ENCODE measurements around the gene PRIMA1. TPM values are rescaled to one million over a fixed set of nuclear protein-coding genes. Genes with fewer than 3 reads are reported as not detected.

PRIMA1 gene
- total and polyA plus RNA-seq, 4 donors, result 0.22 to 0.78 (median 0.53) TPM

GRCh38 chr14:93727917-93728650 is 60.2 kb downstream of the PRIMA1 start:
- ATAC-seq (ENCODE audit: insufficient read depth, low FRiP score) (no peak), DNase-seq (no peak)
- Histone ChIP-seq H3K9ac (ENCODE audit: insufficient read depth in 1 of 2, low read length in 2 of 2) (no peak overlapping the region), H3K9me3 (ENCODE audit: control insufficient read depth in 4 of 4, insufficient read depth in 3 of 4, low read length in 3 of 4) (peaks cover 0 to 3% (median 0%) of the 10 kb centered on the region in 4 donors), H3K36me3 (ENCODE audit: control insufficient read depth in 4 of 4, insufficient read depth in 4 of 4, low read length in 4 of 4) (no peaks in the 10 kb centered on the region), H3K27ac (ENCODE audit: low read depth in 1 of 2, low read length in 1 of 2) (no peak overlapping the region), H3K4me1 (ENCODE audit: control insufficient read depth in 5 of 5, insufficient read depth in 5 of 5, low read length in 5 of 5) (no peaks in the 10 kb centered on the region), H3K4me3 (no peak overlapping the region), H3K27me3 (ENCODE audit: control insufficient read depth in 3 of 3, insufficient read depth in 3 of 3, low read length in 2 of 3) (no peaks in the 10 kb centered on the region)
- TF ChIP-seq, protein P1, sequence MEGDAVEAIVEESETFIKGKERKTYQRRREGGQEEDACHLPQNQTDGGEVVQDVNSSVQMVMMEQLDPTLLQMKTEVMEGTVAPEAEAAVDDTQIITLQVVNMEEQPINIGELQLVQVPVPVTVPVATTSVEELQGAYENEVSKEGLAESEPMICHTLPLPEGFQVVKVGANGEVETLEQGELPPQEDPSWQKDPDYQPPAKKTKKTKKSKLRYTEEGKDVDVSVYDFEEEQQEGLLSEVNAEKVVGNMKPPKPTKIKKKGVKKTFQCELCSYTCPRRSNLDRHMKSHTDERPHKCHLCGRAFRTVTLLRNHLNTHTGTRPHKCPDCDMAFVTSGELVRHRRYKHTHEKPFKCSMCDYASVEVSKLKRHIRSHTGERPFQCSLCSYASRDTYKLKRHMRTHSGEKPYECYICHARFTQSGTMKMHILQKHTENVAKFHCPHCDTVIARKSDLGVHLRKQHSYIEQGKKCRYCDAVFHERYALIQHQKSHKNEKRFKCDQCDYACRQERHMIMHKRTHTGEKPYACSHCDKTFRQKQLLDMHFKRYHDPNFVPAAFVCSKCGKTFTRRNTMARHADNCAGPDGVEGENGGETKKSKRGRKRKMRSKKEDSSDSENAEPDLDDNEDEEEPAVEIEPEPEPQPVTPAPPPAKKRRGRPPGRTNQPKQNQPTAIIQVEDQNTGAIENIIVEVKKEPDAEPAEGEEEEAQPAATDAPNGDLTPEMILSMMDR (IDR thresholded peaks at IDR 0.05; ENCODE audit: control extremely low read depth, extremely low read depth), result no peak
- WGBS, 2 donors, result 91 to 93% methylated on average over 19 of the region's 19 CpGs

GRCh38 chr14:93727039-93727740 is 61.1 kb downstream of the PRIMA1 start:
- ATAC-seq (ENCODE audit: insufficient read depth, low FRiP score) (no peak), DNase-seq (no peak)
- Histone ChIP-seq H3K9me3 (ENCODE audit: control insufficient read depth in 4 of 4, insufficient read depth in 3 of 4, low read length in 3 of 4) (peaks cover 0 to 3% (median 0%) of the 10 kb centered on the region in 4 donors), H3K36me3 (ENCODE audit: control insufficient read depth in 4 of 4, insufficient read depth in 4 of 4, low read length in 4 of 4) (no peaks in the 10 kb centered on the region), H3K4me1 (ENCODE audit: control insufficient read depth in 5 of 5, insufficient read depth in 5 of 5, low read length in 5 of 5) (no peaks in the 10 kb centered on the region), H3K4me3 (no peak overlapping the region), H3K27ac (ENCODE audit: low read depth in 1 of 2, low read length in 1 of 2) (no peak overlapping the region), H3K9ac (ENCODE audit: insufficient read depth in 1 of 2, low read length in 2 of 2) (no peak overlapping the region), H3K27me3 (ENCODE audit: control insufficient read depth in 3 of 3, insufficient read depth in 3 of 3, low read length in 2 of 3) (no peaks in the 10 kb centered on the region)
- 80 to 89% methylated on average over 23 of the region's 23 CpGs for WGBS, 2 donors
- TF ChIP-seq, protein P1 (IDR thresholded peaks at IDR 0.05; ENCODE audit: control extremely low read depth, extremely low read depth), result no peak

- WGBS, 2 donors, result 90 to 91% methylated on average over 9 of the region's 9 CpGs
- no peak overlapping the region for H3K9ac ChIP-seq (ENCODE audit: insufficient read depth in 1 of 2, low read length in 2 of 2)
- ATAC-seq (ENCODE audit: insufficient read depth, low FRiP score), result no peak
- H3K27me3 ChIP-seq (ENCODE audit: control insufficient read depth in 3 of 3, insufficient read depth in 3 of 3, low read length in 2 of 3), result no peaks in the 10 kb centered on the region
- no peak overlapping the region for H3K27ac ChIP-seq (ENCODE audit: low read depth in 1 of 2, low read length in 1 of 2)
- no peaks in the 10 kb centered on the region for H3K4me1 ChIP-seq (ENCODE audit: control insufficient read depth in 5 of 5, insufficient read depth in 5 of 5, low read length in 5 of 5)
- DNase-seq, result no peak
- H3K36me3 ChIP-seq (ENCODE audit: control insufficient read depth in 4 of 4, insufficient read depth in 4 of 4, low read length in 4 of 4), result no peaks in the 10 kb centered on the region
- H3K4me3 ChIP-seq, result no peak overlapping the region
- H3K9me3 ChIP-seq (ENCODE audit: control insufficient read depth in 4 of 4, insufficient read depth in 3 of 4, low read length in 3 of 4), result peaks cover 0 to 3% (median 0%) of the 10 kb centered on the region in 4 donors
- TF ChIP-seq, protein P1 (IDR thresholded peaks at IDR 0.05; ENCODE audit: control extremely low read depth, extremely low read depth), result no peak
Measured at GRCh38 chr14:93725993-93726392, 62.3 kb downstream of the PRIMA1 start.

All from lung (tissue), 12 donors.